HG02678 (cell line): ENCODE measurements around the gene TRANK1.
"Not testable (repeated sequence)": the region's sequence is repeated elsewhere in the genome, so short reads cannot be mapped to it uniquely, and the experiment has no call there.

Experiments
- ATAC-seq: cut with Tn5 transposase; IDR thresholded peaks from one replicate; pipeline ENCODE4 v1.9.1; 2021; ENCODE audit warnings: mild to moderate bottlenecking, moderate library complexity; ENCODE audit not compliant: unreplicated experiment

The TRANK1 gene

GRCh38 chr3:36944641-36945270 lies at the start of gene TRANK1:
Gene TRANK1 (minus strand): TSS chr3:36945054. CDS start chr3:36944809, 245 bp downstream.
- ATAC-seq: peak; percentile 62

- peak; percentile 89 for ATAC-seq
Measured at GRCh38 chr3:36993326-36994283, 48.8 kb upstream of the TRANK1 start, which contains the start of gene MLH1. Gene MLH1 (plus strand): TSS chr3:36993518. CDS start chr3:36993548, 30 bp downstream.

GRCh38 chr3:36992806-36993325 lies 48.0 kb upstream of the TRANK1 start, which contains the start of gene EPM2AIP1:
Gene EPM2AIP1 (minus strand): TSS chr3:36993131. CDS start chr3:36993077, 54 bp downstream.
- ATAC-seq: peak; percentile 86

GRCh38 chr3:36991923-36992805 lies 47.3 kb upstream of the TRANK1 start:
- no peak for ATAC-seq

- ATAC-seq: no peak
Measured at GRCh38 chr3:36991147-36991546, 46.3 kb upstream of the TRANK1 start.

GRCh38 chr3:36989568-36989967 lies 44.7 kb upstream of the TRANK1 start:
- no peak for ATAC-seq

- no peak for ATAC-seq
Measured at GRCh38 chr3:36989005-36989404, 44.2 kb upstream of the TRANK1 start.

GRCh38 chr3:36988356-36988755 lies 43.5 kb upstream of the TRANK1 start:
- no peak for ATAC-seq

- ATAC-seq: no peak
Measured at GRCh38 chr3:36981006-36981405, 36.2 kb upstream of the TRANK1 start.

GRCh38 chr3:36973139-36973538 lies 28.3 kb upstream of the TRANK1 start:
- no peak for ATAC-seq

GRCh38 chr3:36972163-36972562 lies 27.3 kb upstream of the TRANK1 start:
- no peak for ATAC-seq

GRCh38 chr3:36969540-36970432 lies 24.9 kb upstream of the TRANK1 start:
- peak; percentile 98 for ATAC-seq

GRCh38 chr3:36969085-36969484 lies 24.2 kb upstream of the TRANK1 start:
- ATAC-seq: no peak

GRCh38 chr3:36965440-36965839 lies 20.6 kb upstream of the TRANK1 start:
- no peak for ATAC-seq

- peak; percentile 55 for ATAC-seq
Measured at GRCh38 chr3:36964817-36965216, 20.0 kb upstream of the TRANK1 start.

- ATAC-seq: no peak
Measured at GRCh38 chr3:36964331-36964730, 19.5 kb upstream of the TRANK1 start.

- not testable (repeated sequence) for ATAC-seq
Measured at GRCh38 chr3:36963008-36963407, 18.2 kb upstream of the TRANK1 start.

GRCh38 chr3:36960502-36960901 lies 15.6 kb upstream of the TRANK1 start:
- ATAC-seq: no peak

GRCh38 chr3:36959821-36960220 lies 15.0 kb upstream of the TRANK1 start:
- no peak for ATAC-seq
